ENCODE measurements around the gene RHOD.

The RHOD gene

DNA sequence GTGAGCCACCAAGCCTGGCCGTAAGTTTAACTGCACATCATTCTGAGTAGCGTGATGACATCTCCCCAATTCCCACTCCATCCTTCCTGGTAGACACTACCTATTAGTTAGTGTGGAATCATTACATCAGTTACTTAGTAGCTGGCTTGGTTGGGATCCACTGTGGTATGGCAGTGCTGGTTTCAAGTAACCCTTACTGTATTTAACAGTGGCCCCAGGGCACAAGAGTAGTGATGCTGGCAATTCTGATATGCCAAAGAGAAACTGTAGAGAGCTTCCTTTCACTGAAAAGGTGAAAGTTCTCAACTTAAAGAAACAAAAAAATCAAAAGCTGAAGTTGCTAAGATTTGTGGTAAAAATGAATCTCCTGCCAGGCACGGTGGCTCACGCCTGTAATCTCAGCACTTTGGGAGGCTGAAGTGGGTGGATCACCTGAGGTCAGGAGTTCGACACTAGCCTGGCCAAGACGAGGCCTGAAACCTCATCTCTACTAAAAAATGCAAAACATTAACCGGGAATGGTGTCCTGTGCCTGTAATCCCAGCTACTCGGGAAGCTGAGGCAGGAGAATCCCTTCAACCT, 27.2 kb downstream of the RHOD start:
- no peak for TF ChIP-seq CTCF (IDR thresholded peaks at IDR 0.05; ENCODE audit: low read depth, low read length, missing control alignments)
- H3K4me3 ChIP-seq (replicated peaks; ENCODE audit: low read depth, low read length): no peak overlapping the region
- DNase-seq (ENCODE audit: extremely low read depth, low read depth): no peak

GRCh38 chr11:67085617-67086016, 29.0 kb downstream of the RHOD start:
- DNase-seq (ENCODE audit: extremely low read depth, low read depth): no peak

DNA sequence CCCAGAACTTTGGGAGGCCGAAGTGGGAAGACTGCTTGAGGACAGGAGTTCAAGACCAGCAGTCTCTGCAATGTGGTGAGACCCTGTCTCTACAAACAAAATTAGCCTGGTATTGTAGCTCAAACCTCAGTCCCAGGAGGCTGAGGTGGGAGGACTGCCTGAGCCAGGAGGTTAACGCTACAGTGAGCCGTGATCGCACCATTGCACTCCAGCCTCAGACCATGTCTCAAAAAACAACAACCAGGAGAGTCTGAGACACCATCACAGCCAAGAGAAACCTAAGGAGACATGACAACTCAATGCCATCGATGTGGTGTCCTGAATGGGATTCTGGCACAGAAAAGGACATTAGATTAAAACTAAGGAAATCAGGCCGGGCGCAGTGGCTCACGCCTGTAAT, 34.1 kb downstream of the RHOD start:
- no peak for DNase-seq (ENCODE audit: extremely low read depth, low read depth)

More at GRCh38 chr11:67085617-67086016, 29.0 kb downstream of the RHOD start:
- no peak overlapping the region for H3K4me3 ChIP-seq (replicated peaks; ENCODE audit: low read depth, low read length)
- TF ChIP-seq CTCF (IDR thresholded peaks at IDR 0.05; ENCODE audit: low read depth, low read length, missing control alignments): no peak

DNA sequence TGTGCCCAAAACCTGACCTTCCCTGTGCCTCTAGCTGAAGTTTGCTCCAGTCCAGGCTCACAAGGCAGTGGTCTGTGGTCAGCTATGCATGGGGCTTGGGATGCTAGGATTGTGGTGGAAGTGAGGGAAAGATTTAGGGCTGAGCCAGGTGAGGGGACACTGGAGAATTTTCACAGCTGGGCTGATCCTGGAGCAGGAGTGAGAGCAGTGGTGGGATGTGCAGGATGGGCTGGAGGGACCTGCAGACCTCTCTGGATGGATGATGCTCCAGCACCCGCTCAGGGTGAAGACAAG, 38.5 kb downstream of the RHOD start:
- no peak for DNase-seq (ENCODE audit: extremely low read depth, low read depth)
- no peak for TF ChIP-seq CTCF (IDR thresholded peaks at IDR 0.05; ENCODE audit: low read depth, low read length, missing control alignments)

More for the DNA sequence above, 34.1 kb downstream of the RHOD start:
- no peak overlapping the region for H3K4me3 ChIP-seq (replicated peaks; ENCODE audit: low read depth, low read length)
- no peak for TF ChIP-seq CTCF (IDR thresholded peaks at IDR 0.05; ENCODE audit: low read depth, low read length, missing control alignments)

GRCh38 chr11:67098799-67099429, 42.3 kb downstream of the RHOD start:
- no peak for TF ChIP-seq CTCF (IDR thresholded peaks at IDR 0.05; ENCODE audit: low read depth, low read length, missing control alignments)
- DNase-seq (ENCODE audit: extremely low read depth, low read depth): no peak
- no peak overlapping the region for H3K4me3 ChIP-seq (replicated peaks; ENCODE audit: low read depth, low read length)

More for the DNA sequence above, 38.5 kb downstream of the RHOD start:
- no peak overlapping the region for H3K4me3 ChIP-seq (replicated peaks; ENCODE audit: low read depth, low read length)

DNA sequence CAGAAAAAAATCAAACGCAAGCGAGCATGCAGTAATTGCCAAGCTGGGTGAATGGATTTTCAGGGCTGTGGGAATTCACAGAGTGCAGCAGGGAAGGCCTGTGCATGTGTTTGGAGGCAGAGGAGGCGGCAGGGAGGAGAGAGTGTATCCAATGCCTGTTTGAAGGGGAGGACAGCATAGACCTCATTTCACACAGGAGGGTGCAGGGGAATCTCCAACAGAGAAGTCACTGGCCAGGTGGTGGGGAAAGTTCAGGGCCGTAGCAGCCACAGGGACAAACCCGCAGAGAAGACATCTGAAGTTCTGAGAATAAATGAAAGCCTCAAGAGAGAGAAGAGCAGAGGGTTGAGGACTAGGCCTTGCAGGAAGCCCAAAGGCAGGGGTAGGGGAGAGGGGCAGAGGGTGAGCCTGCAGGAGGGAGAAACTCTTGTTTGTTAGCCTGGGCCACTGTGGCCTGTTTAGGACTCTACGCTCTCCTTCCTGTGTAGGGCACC, 43.2 kb downstream of the RHOD start:
- no peak overlapping the region for H3K4me3 ChIP-seq (replicated peaks; ENCODE audit: low read depth, low read length)
- TF ChIP-seq CTCF (IDR thresholded peaks at IDR 0.05; ENCODE audit: low read depth, low read length, missing control alignments): no peak

More for the DNA sequence above, 43.2 kb downstream of the RHOD start:
- no peak for DNase-seq (ENCODE audit: extremely low read depth, low read depth)

All from HFF-Myc (cell line).